AG04450 (cell line): Measurements from ENCODE around the gene IFNAR2. TPM values are rescaled to one million over a fixed set of nuclear protein-coding genes. Genes with fewer than 3 reads are reported as not detected.

Source experiments
- CTCF ChIA-PET: fragments of 300-600, 350-600 bp; formaldehyde crosslinking; extraction: SDS; loops from one replicate; lab custom pipeline; 2022; ENCODE audit warnings: antibody characterized with exemption, inconsistent platforms; lab: Charles Lee
- POLR2A ChIA-PET: fragments of 350-600 bp; formaldehyde crosslinking; extraction: SDS; loops from one replicate; lab custom pipeline; 2021; ENCODE audit warnings: antibody characterized with exemption, inconsistent platforms; lab: Yijun Ruan, JAX
- DNase-seq: peaks from one replicate; pipeline ENCODE4 v3.0.0-alpha.2; 2011; ENCODE audit warnings: low read depth, low spot score
- H3K27ac ChIP-seq: one replicate; pipeline ENCODE4 v1.5.1; 2012; ENCODE audit warnings: low read depth, low read length, control low read depth
- H3K27me3 ChIP-seq: one replicate; pipeline ENCODE4 v1.6.0; 2012; ENCODE audit warnings: low read length; ENCODE audit not compliant: control insufficient read depth, insufficient read depth
- H3K4me3 ChIP-seq: 2 replicates; pipeline ENCODE4 v1.5.1; 2011; ENCODE audit warnings: mild to moderate bottlenecking, low read depth, low read length, control low read depth
- H3K9me3 ChIP-seq: 2 replicates; pipeline ENCODE4 v1.5.1; 2012; ENCODE audit warnings: low read length; ENCODE audit not compliant: control insufficient read depth, insufficient read depth
- polyA plus RNA-seq: library from polyadenylated mRNA; depleted of rRNA; stranded (reverse); fragments of >200 nt; gene quantifications from 2 replicates; pipeline ENCODE4 v1.2.3, GENCODE V29; 2011; rRNA removed
- TF ChIP-seq, protein P1 (sequence below): IDR thresholded peaks from 2 replicates; pipeline ENCODE4 v1.5.1; 2011; ENCODE audit warnings: low read depth, low read length, control low read depth, inconsistent platforms

IFNAR2 gene
- polyA plus RNA-seq, 1 experiment, result 30.8 TPM

DNA sequence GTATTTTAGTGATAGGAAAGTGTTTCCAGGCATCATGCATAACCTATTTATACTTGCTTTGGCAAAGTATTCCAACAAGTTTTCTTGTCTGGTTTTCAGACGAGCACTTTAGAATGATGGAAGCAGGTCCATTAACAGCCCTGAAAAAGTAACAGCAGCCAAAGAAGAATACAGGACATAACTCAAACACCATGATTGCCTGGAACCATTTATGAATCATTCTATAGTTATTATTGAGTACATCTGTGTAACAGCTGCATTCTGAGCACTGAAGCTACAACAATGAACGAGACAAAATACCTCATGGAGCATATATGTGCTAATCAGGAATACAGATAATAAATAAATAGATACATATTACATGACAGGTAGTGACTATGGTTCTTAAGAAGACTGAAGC lies 49.0 kb downstream of the IFNAR2 start:
- CTCF ChIA-PET, result no interaction called here

DNA sequence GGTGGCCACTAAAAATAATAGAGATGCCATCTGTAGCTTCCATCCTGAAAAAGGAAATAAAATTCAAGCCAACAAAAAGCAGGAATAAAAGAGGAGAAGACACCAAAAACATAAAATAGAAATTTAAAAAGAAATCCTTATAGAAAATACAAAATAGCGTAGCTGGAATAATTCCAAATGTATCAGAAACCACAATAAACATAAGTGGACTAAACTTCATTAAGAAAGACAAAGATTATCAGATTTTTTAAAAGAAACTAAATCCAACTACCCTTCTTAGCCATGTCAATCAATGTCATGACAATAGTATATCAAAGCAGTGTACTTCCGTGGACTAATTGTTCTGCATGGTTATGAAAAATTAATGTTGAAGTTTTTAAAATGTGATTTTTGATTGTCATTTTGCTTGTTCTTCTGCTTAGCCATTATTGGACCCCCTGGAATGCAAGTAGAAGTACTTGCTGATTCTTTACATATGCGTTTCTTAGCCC lies 49.6 kb downstream of the IFNAR2 start:
- no peak for DNase-seq

More for the DNA sequence above, 49.0 kb downstream of the IFNAR2 start:
- H3K27me3 ChIP-seq, result no peaks in the 10 kb centered on the region
- H3K9me3 ChIP-seq, result no peaks in the 10 kb centered on the region
- no peak overlapping the region for H3K4me3 ChIP-seq
- no peak for DNase-seq
- TF ChIP-seq, protein P1, sequence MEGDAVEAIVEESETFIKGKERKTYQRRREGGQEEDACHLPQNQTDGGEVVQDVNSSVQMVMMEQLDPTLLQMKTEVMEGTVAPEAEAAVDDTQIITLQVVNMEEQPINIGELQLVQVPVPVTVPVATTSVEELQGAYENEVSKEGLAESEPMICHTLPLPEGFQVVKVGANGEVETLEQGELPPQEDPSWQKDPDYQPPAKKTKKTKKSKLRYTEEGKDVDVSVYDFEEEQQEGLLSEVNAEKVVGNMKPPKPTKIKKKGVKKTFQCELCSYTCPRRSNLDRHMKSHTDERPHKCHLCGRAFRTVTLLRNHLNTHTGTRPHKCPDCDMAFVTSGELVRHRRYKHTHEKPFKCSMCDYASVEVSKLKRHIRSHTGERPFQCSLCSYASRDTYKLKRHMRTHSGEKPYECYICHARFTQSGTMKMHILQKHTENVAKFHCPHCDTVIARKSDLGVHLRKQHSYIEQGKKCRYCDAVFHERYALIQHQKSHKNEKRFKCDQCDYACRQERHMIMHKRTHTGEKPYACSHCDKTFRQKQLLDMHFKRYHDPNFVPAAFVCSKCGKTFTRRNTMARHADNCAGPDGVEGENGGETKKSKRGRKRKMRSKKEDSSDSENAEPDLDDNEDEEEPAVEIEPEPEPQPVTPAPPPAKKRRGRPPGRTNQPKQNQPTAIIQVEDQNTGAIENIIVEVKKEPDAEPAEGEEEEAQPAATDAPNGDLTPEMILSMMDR, result no peak
- no peak overlapping the region for H3K27ac ChIP-seq
- POLR2A ChIA-PET, result no interaction called here

More for the DNA sequence above, 49.6 kb downstream of the IFNAR2 start:
- ChIA-PET POLR2A (no interaction called here), CTCF (no interaction called here)
- Histone ChIP-seq H3K4me3 (no peak overlapping the region), H3K27ac (no peak overlapping the region), H3K9me3 (no peaks in the 10 kb centered on the region), H3K27me3 (no peaks in the 10 kb centered on the region)
- TF ChIP-seq, protein P1, result no peak

Other genes with a start within 250 kb of the IFNAR2 start
- gene OLIG2, start 204.0 kb upstream of the IFNAR2 start, polyA plus RNA-seq, result not detected in 2 replicates
- not detected in 2 replicates for gene OLIG1, start 159.8 kb upstream of the IFNAR2 start, polyA plus RNA-seq
- 42.7 and 46.4 TPM in 2 replicates for gene IL10RB, start 36.4 kb downstream of the IFNAR2 start, polyA plus RNA-seq
- gene IFNAR1, start 95.0 kb downstream of the IFNAR2 start, polyA plus RNA-seq, result 17.0 and 21.2 TPM in 2 replicates
- 90.8 and 93.4 TPM in 2 replicates for gene IFNGR2, start 173.5 kb downstream of the IFNAR2 start, polyA plus RNA-seq